Loucy (cell line): ENCODE data around the gene TMEM259.

Source experiments
- H2AFZ ChIP-seq: fragments of 200-600 bp; sonication (generic); 2 replicates; pipeline ENCODE4 v1.6.0; 2016; ENCODE audit warnings: antibody characterized with exemption, mild to moderate bottlenecking, low read length, moderate library complexity
- H3F3A ChIP-seq: fragments of 200-600 bp; 2 replicates; pipeline ENCODE4 v1.6.0; 2016; ENCODE audit warnings: antibody characterized with exemption, low read depth, mild to moderate bottlenecking
- H3K27me3 ChIP-seq: fragments of 200-600 bp; sonication (generic); 2 replicates; pipeline ENCODE4 v1.6.1; 2014; ENCODE audit warnings: low read length, mild to moderate bottlenecking; ENCODE audit not compliant: insufficient read depth, poor library complexity, severe bottlenecking
- H3K36me3 ChIP-seq: fragments of 200-600 bp; sonication (generic); 2 replicates; pipeline ENCODE4 v1.6.1; 2016; ENCODE audit warnings: low read length; ENCODE audit not compliant: insufficient read depth
- H3K4me1 ChIP-seq: fragments of 200-600 bp; sonication (generic); 2 replicates; pipeline ENCODE4 v1.5.1; 2014; ENCODE audit warnings: low read length, mild to moderate bottlenecking; ENCODE audit not compliant: insufficient read depth, poor library complexity, severe bottlenecking
- H3K4me2 ChIP-seq: fragments of 200-600 bp; sonication (generic); 2 replicates; pipeline ENCODE4 v1.6.0; 2014; ENCODE audit warnings: antibody characterized with exemption, low read length, low read depth, mild to moderate bottlenecking; ENCODE audit not compliant: poor library complexity, severe bottlenecking
- H3K4me3 ChIP-seq: fragments of 200-600 bp; sonication (generic); 2 replicates; pipeline ENCODE4 v1.5.1; 2014; ENCODE audit warnings: low read length, mild to moderate bottlenecking, mixed read lengths; ENCODE audit not compliant: poor library complexity, severe bottlenecking
- H3K79me2 ChIP-seq: fragments of 200-600 bp; sonication (generic); 2 replicates; pipeline ENCODE4 v1.6.1; 2014; ENCODE audit warnings: low read length; ENCODE audit not compliant: insufficient read depth
- H3K9ac ChIP-seq: fragments of 200-600 bp; sonication (generic); 2 replicates; pipeline ENCODE4 v1.6.0; 2014; ENCODE audit warnings: mild to moderate bottlenecking, low read depth, low read length, moderate library complexity; ENCODE audit not compliant: poor library complexity, severe bottlenecking
- H3K9me2 ChIP-seq: fragments of 200-600 bp; sonication (generic); replicated peaks from 2 replicates; pipeline ENCODE4 v1.6.1; 2016; ENCODE audit warnings: low read depth, low read length, mixed read lengths
- H3K9me3 ChIP-seq: fragments of 200-600 bp; sonication (generic); 2 replicates; pipeline ENCODE4 v1.6.1; 2014; ENCODE audit warnings: mild to moderate bottlenecking, antibody characterized with exemption, low read length, low read depth; ENCODE audit not compliant: insufficient read depth
- H4K20me1 ChIP-seq: fragments of 200-600 bp; sonication (generic); 2 replicates; pipeline ENCODE4 v1.6.0; 2014; ENCODE audit warnings: antibody characterized with exemption, low read length, mild to moderate bottlenecking; ENCODE audit not compliant: insufficient read depth, poor library complexity, severe bottlenecking
- CTCF ChIP-seq: fragments of 200-600 bp; sonication (generic); conservative IDR thresholded peaks from 2 replicates; pipeline ENCODE4 v1.5.1; 2014; ENCODE audit warnings: mild to moderate bottlenecking, antibody characterized with exemption, low read length
- EZH2phosphoT487 ChIP-seq: fragments of 200-600 bp; IDR thresholded peaks from 2 replicates; pipeline ENCODE4 v1.6.1; 2018; ENCODE audit warnings: antibody characterized with exemption, mild to moderate bottlenecking, moderate library complexity, borderline replicate concordance

Gene TMEM259

GRCh38 chr19:1039646-1040475 lies 18.9 kb upstream of the TMEM259 start, which contains the start of gene ABCA7:
Gene ABCA7 (plus strand): TSS chr19:1040107. CDS start chr19:1041362, 1,255 bp downstream.
- Histone ChIP-seq H3K4me2 (peak within 1 kb of the TSS; percentile 88), H3K9me3 (no peaks in the 10 kb centered on the region), H2AFZ (peak within 1 kb of the TSS; percentile 59), H3K36me3 (peaks cover 8% of the 10 kb centered on the region; the same call in 1 of the 2 replicates), H3K4me1 (peaks cover 39% of the 10 kb centered on the region), H4K20me1 (peaks cover 10% of the 10 kb centered on the region), H3K79me2 (no peaks in the 10 kb centered on the region; the same call in 1 of the 2 replicates), H3K9me2 (no peaks in the 10 kb centered on the region), H3K27me3 (no peaks in the 10 kb centered on the region), H3K4me3 (peak within 1 kb of the TSS; percentile 83), H3F3A (peaks cover 10% of the 10 kb centered on the region), H3K9ac (peak within 1 kb of the TSS; percentile 76)
- TF ChIP-seq CTCF = no peak
- TF ChIP-seq EZH2phosphoT487 = no peak

- Histone ChIP-seq H3K9me2 (no peaks in the 10 kb centered on the region), H3K79me2 (no peaks in the 10 kb centered on the region; the same call in 1 of the 2 replicates), H3K36me3 (peaks cover 8% of the 10 kb centered on the region; the same call in 1 of the 2 replicates), H3K9me3 (no peaks in the 10 kb centered on the region), H3F3A (peaks cover 10% of the 10 kb centered on the region), H3K4me3 (peak overlapping the region; percentile 83), H3K4me2 (peak overlapping the region; percentile 88), H3K27me3 (no peaks in the 10 kb centered on the region), H3K4me1 (peaks cover 39% of the 10 kb centered on the region), H2AFZ (no peak overlapping the region), H4K20me1 (peaks cover 10% of the 10 kb centered on the region), H3K9ac (peak overlapping the region; percentile 65)
- TF ChIP-seq EZH2phosphoT487 = no peak
- TF ChIP-seq CTCF = no peak
These were observed 18.2 kb upstream of the TMEM259 start for GRCh38 chr19:1038978-1039645.

- Histone ChIP-seq H4K20me1 (peaks cover 10% of the 10 kb centered on the region), H3F3A (peaks cover 10% of the 10 kb centered on the region), H3K4me2 (peak overlapping the region; percentile 88), H3K9me3 (no peaks in the 10 kb centered on the region), H3K79me2 (peaks cover 7% of the 10 kb centered on the region; the same call in 1 of the 2 replicates), H3K9me2 (no peaks in the 10 kb centered on the region), H3K27me3 (no peaks in the 10 kb centered on the region), H3K4me3 (peak overlapping the region; percentile 83), H3K36me3 (peaks cover 15% of the 10 kb centered on the region; the same call in 1 of the 2 replicates), H3K9ac (peak overlapping the region; percentile 65), H3K4me1 (peaks cover 39% of the 10 kb centered on the region), H2AFZ (no peak overlapping the region)
- TF ChIP-seq CTCF (no peak), EZH2phosphoT487 (no peak)
These were observed 16.7 kb upstream of the TMEM259 start for GRCh38 chr19:1037621-1038064.
